Uterus (tissue), 4 donors: Measurements from ENCODE around the gene STKLD1. TPM values are rescaled to one million over a fixed set of nuclear protein-coding genes. Genes with fewer than 3 reads are reported as not detected.

Experiments
- DNase-seq, 2 donors: peaks; one replicate each; pipeline ENCODE4 v3.0.0-alpha.2; 2019 to 2020
- H3K27ac ChIP-seq, 2 donors: fragments of 200-600 bp; sonication (generic); 1 replicate in 1 of 2; 2 replicates in 1 of 2; pipeline ENCODE4 v1.5.1; 2016 to 2018
- H3K27me3 ChIP-seq, 2 donors: fragments of 200-600 bp; sonication (generic); one replicate each; pipeline ENCODE4 v1.5.1; 2018 to 2019; ENCODE audit warnings: control low read depth in 1 of 2
- H3K36me3 ChIP-seq, 2 donors: fragments of 200-600 bp; sonication (generic); one replicate each; pipeline ENCODE4 v1.5.1; 2019; ENCODE audit warnings: control low read depth in 1 of 2
- H3K4me1 ChIP-seq, 2 donors: fragments of 200-600 bp; sonication (generic); one replicate each; pipeline ENCODE4 v1.5.1; 2018 to 2019; ENCODE audit warnings: control low read depth in 1 of 2
- H3K4me3 ChIP-seq, 2 donors: fragments of 200-600 bp; sonication (generic); 1 replicate in 1 of 2; 2 replicates in 1 of 2; pipeline ENCODE4 v1.5.1; 2018 to 2019; ENCODE audit warnings: mild to moderate bottlenecking in 1 of 2
- H3K9me3 ChIP-seq, 2 donors: fragments of 200-600 bp; sonication (generic); one replicate each; pipeline ENCODE4 v1.5.1; 2019; ENCODE audit warnings: control low read depth in 1 of 2
- POLR2A ChIP-seq, 2 donors: fragments of 450-650 bp; IDR thresholded peaks; one replicate each; pipeline ENCODE4 v1.6.1; 2016; ENCODE audit warnings: antibody characterized with exemption in 2 of 2, mild to moderate bottlenecking in 1 of 2, moderate library complexity in 1 of 2
- intact Hi-C: fragments of 100-400 bp; cut with DNase I; formaldehyde crosslinking; loops from one replicate; pipeline ENCODE4 v1.15.1; 2023; ENCODE audit warnings: low total_unique reads
- total RNA-seq, 4 donors: library from RNA; depleted of rRNA in 3 of 4; stranded (reverse); fragments of >200 nt in 3 of 4; gene quantifications; one replicate each; pipeline versions ENCODE4 v1.1.0 to v1.2.4, GENCODE V29; 2014 to 2023
- TF ChIP-seq, protein P1 (sequence below), 4 experiments: fragments of 200-600 bp in 2 of 4; fragments of 450-650 bp in 2 of 4; sonication (generic) in 2 of 4; IDR thresholded peaks; one replicate each; pipeline ENCODE4 v1.5.1; 2016 to 2019; ENCODE audit warnings: antibody characterized with exemption in 4 of 4, mild to moderate bottlenecking in 2 of 4, moderate library complexity in 1 of 4
- donor health status: DM: yes; HTN: yes; CAD: no.

Gene STKLD1
- total RNA-seq, 4 donors from 2014 or later, result 0.88 to 1.7 (median 1.5) TPM; not detected in 1

DNA sequence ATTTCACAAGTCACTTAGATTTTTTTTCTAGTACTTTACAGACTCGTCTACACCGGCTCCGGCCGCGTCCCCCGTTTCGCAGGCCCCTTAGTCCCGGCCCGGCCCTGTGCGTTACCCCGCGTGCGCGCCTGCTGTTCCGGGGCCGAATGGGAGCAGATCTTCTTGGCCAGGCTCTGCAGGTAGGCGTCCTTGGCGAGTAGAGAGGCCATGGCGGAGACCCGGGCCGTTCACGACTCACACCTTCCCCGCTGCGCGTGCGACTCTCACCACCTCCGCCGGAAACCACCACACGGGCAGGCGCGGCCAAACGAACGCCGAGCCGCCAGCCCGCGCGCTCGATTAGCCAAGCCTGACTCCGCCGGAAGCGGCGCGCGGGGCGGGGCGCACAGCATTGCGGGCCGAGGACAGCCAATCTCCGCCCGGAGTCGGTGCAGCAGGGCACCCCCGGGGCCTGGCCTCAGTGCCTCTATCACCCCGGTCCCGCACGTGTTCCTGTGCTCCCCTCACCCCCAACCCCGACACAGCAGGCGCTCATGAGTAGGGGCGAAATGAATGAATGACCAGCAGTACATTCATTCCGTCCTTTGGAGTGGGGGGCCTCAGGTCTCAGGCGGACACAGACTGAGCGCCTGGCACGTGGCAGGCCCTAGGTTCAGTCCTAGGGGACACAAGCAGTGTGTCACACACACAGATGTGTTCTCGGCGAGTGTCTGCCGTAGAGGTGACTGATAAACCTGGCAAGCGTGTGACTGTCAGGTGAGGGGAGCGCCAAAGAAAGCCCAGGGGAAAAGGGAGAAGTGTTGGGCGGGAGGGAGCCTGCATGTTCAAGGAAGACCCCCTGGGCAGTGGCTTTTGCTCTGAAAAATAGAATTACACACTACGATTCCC is 40.0 kb upstream of the STKLD1 start, which contains the start of gene SURF6:
Gene SURF6, minus strand, starts transcription at position 265 of the 888 bp plus-strand sequence. Its CDS starts 56 bp downstream, at position 209.
- H3K4me1 ChIP-seq, result peaks cover 7 to 16% of the 10 kb centered on the region in 2 donors
- TF ChIP-seq, protein P1, sequence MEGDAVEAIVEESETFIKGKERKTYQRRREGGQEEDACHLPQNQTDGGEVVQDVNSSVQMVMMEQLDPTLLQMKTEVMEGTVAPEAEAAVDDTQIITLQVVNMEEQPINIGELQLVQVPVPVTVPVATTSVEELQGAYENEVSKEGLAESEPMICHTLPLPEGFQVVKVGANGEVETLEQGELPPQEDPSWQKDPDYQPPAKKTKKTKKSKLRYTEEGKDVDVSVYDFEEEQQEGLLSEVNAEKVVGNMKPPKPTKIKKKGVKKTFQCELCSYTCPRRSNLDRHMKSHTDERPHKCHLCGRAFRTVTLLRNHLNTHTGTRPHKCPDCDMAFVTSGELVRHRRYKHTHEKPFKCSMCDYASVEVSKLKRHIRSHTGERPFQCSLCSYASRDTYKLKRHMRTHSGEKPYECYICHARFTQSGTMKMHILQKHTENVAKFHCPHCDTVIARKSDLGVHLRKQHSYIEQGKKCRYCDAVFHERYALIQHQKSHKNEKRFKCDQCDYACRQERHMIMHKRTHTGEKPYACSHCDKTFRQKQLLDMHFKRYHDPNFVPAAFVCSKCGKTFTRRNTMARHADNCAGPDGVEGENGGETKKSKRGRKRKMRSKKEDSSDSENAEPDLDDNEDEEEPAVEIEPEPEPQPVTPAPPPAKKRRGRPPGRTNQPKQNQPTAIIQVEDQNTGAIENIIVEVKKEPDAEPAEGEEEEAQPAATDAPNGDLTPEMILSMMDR (IDR thresholded peaks at IDR 0.05), result peak in 2 of 4 experiments; percentile 19 to 53
- peak; percentile 48 to 51 for TF ChIP-seq POLR2A (IDR thresholded peaks at IDR 0.05)
- no peaks in the 10 kb centered on the region for H3K36me3 ChIP-seq

DNA sequence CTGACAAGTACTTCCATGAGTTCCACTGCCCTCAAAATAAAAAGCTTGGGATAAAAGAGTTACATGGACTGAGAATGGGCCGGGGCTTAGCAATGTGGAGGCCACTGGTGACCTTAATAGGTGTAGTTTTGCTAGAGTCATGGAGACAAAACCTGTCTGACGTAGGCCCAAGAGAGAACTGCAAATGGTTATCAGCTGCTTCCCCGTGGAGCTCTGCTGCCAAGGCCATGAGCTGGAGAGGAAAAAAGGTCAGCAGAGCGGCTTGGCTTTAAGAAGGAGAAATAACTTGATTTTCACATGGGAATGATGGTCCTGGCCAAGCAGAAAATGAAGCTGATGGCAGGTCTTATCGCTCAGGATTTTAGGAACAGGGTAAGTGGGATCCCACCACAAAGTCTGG is 36.5 kb upstream of the STKLD1 start:
- no peaks in the 10 kb centered on the region for H3K36me3 ChIP-seq
- no peaks in the 10 kb centered on the region for H3K27me3 ChIP-seq
- H3K9me3 ChIP-seq, result no peaks in the 10 kb centered on the region
- TF ChIP-seq POLR2A (IDR thresholded peaks at IDR 0.05), result no peak
- TF ChIP-seq, protein P1 (IDR thresholded peaks at IDR 0.05), result no peak
- H3K4me3 ChIP-seq, result no peak overlapping the region
- intact Hi-C loops, result no loop called here
- H3K4me1 ChIP-seq, result peaks cover 3 to 12% of the 10 kb centered on the region in 2 donors
- no peak overlapping the region for H3K27ac ChIP-seq
- no peak for DNase-seq

More for the DNA sequence above, 40.0 kb upstream of the STKLD1 start, which contains the start of gene SURF6:
- Histone ChIP-seq H3K4me3 (peak within 1 kb of the TSS; percentile 89 to 93), H3K27ac (peak within 1 kb of the TSS; percentile 60 to 69), H3K27me3 (no peaks in the 10 kb centered on the region), H3K9me3 (no peaks in the 10 kb centered on the region)
- DNase-seq, result peak; percentile 78 to 86
- intact Hi-C loops, result no loop called here

DNA sequence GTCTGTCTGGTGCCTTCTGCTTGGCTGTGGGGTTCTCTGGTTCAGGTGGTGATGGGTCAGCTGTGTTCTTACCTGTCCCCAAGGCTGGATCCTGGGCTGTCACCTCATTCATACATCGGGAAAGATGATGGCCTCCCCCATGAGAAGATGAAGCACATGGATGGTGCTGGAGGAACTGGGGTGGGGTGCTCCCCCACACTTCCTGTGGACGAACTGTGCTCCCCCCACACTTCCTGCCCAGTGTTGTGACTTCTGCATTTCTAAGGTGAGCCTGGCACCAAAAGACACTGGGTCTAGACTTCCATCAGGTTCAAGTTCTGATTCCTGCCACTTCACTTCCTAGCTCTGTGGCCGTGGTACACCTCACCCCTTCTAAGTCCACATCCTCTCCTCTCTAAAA is 35.9 kb upstream of the STKLD1 start:
- Histone ChIP-seq H3K4me3 (no peak overlapping the region), H3K4me1 (peaks cover 0 to 6% of the 10 kb centered on the region in 2 donors), H3K36me3 (no peaks in the 10 kb centered on the region), H3K27me3 (no peaks in the 10 kb centered on the region), H3K9me3 (no peaks in the 10 kb centered on the region), H3K27ac (no peak overlapping the region)
- no peak for TF ChIP-seq POLR2A (IDR thresholded peaks at IDR 0.05)
- TF ChIP-seq, protein P1 (IDR thresholded peaks at IDR 0.05), result no peak
- intact Hi-C loops, result no loop called here
- no peak for DNase-seq

DNA sequence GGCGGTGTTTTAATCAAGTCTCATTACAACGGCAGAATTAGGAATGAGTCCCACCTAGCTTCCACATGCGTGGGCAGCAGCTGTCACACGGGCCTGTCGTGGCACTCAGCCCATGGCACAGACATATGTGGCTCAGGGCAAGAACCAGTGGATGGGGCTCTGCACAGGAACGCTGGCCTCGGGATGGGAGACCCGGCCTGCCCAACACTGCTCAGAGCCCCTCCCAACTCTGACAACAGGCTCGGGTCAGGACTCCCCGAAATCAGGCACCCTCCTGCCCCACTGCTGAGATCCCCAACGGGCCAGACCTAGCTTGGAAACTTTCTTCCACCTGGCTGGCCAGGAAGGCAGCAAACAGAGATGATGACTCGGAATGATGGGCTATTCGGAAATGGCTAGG is 35.2 kb upstream of the STKLD1 start:
- Histone ChIP-seq H3K27ac (no peak overlapping the region), H3K36me3 (no peaks in the 10 kb centered on the region)

More for the DNA sequence above, 35.2 kb upstream of the STKLD1 start:
- intact Hi-C loops, result no loop called here
- Histone ChIP-seq H3K4me1 (peaks cover 0 to 4% of the 10 kb centered on the region in 2 donors), H3K9me3 (no peaks in the 10 kb centered on the region), H3K4me3 (no peak overlapping the region), H3K27me3 (no peaks in the 10 kb centered on the region)
- DNase-seq, result no peak
- TF ChIP-seq POLR2A (IDR thresholded peaks at IDR 0.05), result no peak
- TF ChIP-seq, protein P1 (IDR thresholded peaks at IDR 0.05), result no peak
